ENCODE measurements around the gene RHOH.

DNA sequence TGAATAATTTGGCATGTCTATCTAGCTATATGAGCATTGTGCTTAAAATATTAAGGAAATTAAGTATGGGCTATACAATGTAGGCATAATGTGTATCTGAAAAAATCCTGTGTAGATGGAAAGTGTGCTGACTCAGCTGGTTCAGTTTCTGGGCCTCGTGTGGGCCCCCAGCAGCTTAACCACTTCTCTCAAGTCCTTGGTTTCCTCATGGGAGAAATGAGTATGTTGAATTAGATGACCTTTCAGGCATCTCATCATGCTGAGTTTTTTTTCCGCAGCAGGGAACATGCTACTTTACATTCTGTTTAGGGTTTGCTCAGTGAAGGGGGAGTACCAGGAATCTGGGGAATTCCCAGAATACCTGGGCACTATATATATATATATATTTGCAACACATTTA is 30.5 kb downstream of the RHOH start:
- TF ChIP-seq POLR2A (IDR thresholded peaks at IDR 0.05; ENCODE audit: low read length) (no peak), GATA3 (IDR thresholded peaks at IDR 0.05; ENCODE audit: borderline replicate concordance) (no peak), MAFK (IDR thresholded peaks at IDR 0.05; ENCODE audit: partially characterized antibody) (peak; percentile 84)
- TF ChIP-seq, protein P1, sequence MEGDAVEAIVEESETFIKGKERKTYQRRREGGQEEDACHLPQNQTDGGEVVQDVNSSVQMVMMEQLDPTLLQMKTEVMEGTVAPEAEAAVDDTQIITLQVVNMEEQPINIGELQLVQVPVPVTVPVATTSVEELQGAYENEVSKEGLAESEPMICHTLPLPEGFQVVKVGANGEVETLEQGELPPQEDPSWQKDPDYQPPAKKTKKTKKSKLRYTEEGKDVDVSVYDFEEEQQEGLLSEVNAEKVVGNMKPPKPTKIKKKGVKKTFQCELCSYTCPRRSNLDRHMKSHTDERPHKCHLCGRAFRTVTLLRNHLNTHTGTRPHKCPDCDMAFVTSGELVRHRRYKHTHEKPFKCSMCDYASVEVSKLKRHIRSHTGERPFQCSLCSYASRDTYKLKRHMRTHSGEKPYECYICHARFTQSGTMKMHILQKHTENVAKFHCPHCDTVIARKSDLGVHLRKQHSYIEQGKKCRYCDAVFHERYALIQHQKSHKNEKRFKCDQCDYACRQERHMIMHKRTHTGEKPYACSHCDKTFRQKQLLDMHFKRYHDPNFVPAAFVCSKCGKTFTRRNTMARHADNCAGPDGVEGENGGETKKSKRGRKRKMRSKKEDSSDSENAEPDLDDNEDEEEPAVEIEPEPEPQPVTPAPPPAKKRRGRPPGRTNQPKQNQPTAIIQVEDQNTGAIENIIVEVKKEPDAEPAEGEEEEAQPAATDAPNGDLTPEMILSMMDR (IDR thresholded peaks at IDR 0.05) = no peak
- TF ChIP-seq, protein P2, sequence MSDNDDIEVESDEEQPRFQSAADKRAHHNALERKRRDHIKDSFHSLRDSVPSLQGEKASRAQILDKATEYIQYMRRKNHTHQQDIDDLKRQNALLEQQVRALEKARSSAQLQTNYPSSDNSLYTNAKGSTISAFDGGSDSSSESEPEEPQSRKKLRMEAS (IDR thresholded peaks at IDR 0.05) = no peak

Measured in A549 (cell line).